Suprapubic skin (tissue), 4 donors: ENCODE results near the gene TSHZ2.

Experiments
- CTCF ChIP-seq, 2 donors: fragments of 200-600 bp in 1 of 2; fragments of 450-650 bp in 1 of 2; sonication (generic) in 1 of 2; IDR thresholded peaks; one replicate each; pipeline ENCODE4 v1.5.1; 2016 to 2019; ENCODE audit warnings: antibody characterized with exemption in 2 of 2, mild to moderate bottlenecking in 1 of 2, moderate library complexity in 1 of 2
- EP300 ChIP-seq: sonication (generic); formaldehyde crosslinking; IDR thresholded peaks from one replicate; pipeline ENCODE4 v1.6.1; 2017; ENCODE audit warnings: antibody characterized with exemption
- POLR2A ChIP-seq, 2 donors: fragments of 450-650 bp; IDR thresholded peaks; one replicate each; pipeline ENCODE4 v1.6.1; 2017; ENCODE audit warnings: antibody characterized with exemption in 2 of 2, mild to moderate bottlenecking in 2 of 2, moderate library complexity in 2 of 2
- POLR2AphosphoS5 ChIP-seq, 3 donors: sonication (generic); formaldehyde crosslinking; IDR thresholded peaks; one replicate each; pipeline ENCODE4 v1.6.1; 2017; ENCODE audit warnings: antibody characterized with exemption in 3 of 3

- TF ChIP-seq CTCF (IDR thresholded peaks at IDR 0.05) (no peak), POLR2A (IDR thresholded peaks at IDR 0.05) (no peak), EP300 (no peak), POLR2AphosphoS5 (IDR thresholded peaks at IDR 0.05) (no peak)
Measured at GRCh38 chr20:53381568-53382262, 409.6 kb downstream of the TSHZ2 start.
